H9 (cell line): ENCODE data around the gene GSN. TPM values are rescaled to one million over a fixed set of nuclear protein-coding genes. Genes with fewer than 3 reads are reported as not detected.

ENCODE experiments used
- DNase-seq: peaks from one replicate; pipeline ENCODE4 v3.0.0-alpha.2; 2017
- H2AFZ ChIP-seq: one replicate; pipeline ENCODE4 v1.6.1; 2013; ENCODE audit warnings: mild to moderate bottlenecking, low read length, control low read depth, moderate library complexity
- H2AK5ac ChIP-seq: 2 replicates; pipeline ENCODE4 v1.6.1; 2013; ENCODE audit warnings: low read length, control low read depth, mixed read lengths; ENCODE audit not compliant: insufficient read length
- H2BK120ac ChIP-seq: one replicate; pipeline ENCODE4 v1.6.1; 2013; ENCODE audit warnings: low read depth, mild to moderate bottlenecking, low read length, control low read depth, inconsistent platforms; ENCODE audit not compliant: poor library complexity, severe bottlenecking
- H2BK12ac ChIP-seq: 2 replicates; pipeline ENCODE4 v1.6.1; 2013; ENCODE audit warnings: low read length, control low read depth, mixed read lengths, low read depth; ENCODE audit not compliant: insufficient read length
- H2BK15ac ChIP-seq: 2 replicates; pipeline ENCODE4 v1.6.1; 2013; ENCODE audit warnings: low read depth, low read length, control low read depth
- H2BK20ac ChIP-seq: one replicate; pipeline ENCODE4 v1.6.1; 2013; ENCODE audit warnings: low read depth, mild to moderate bottlenecking, low read length, control low read depth, inconsistent platforms; ENCODE audit not compliant: poor library complexity, severe bottlenecking
- H2BK5ac ChIP-seq: 2 replicates; pipeline ENCODE4 v1.6.1; 2013; ENCODE audit warnings: low read length, control low read depth, mixed read lengths; ENCODE audit not compliant: insufficient read length
- H3K14ac ChIP-seq: 2 replicates; pipeline ENCODE4 v1.6.1; 2013; ENCODE audit warnings: low read length, control low read depth; ENCODE audit not compliant: insufficient read depth
- H3K18ac ChIP-seq: 2 replicates; pipeline ENCODE4 v1.6.1; 2013; ENCODE audit warnings: low read depth, mild to moderate bottlenecking, mixed read lengths, low read length, control low read depth; ENCODE audit not compliant: insufficient read length
- H3K23ac ChIP-seq: 2 replicates; pipeline ENCODE4 v1.6.1; 2013; ENCODE audit warnings: low read length, control low read depth, mixed read lengths, low read depth; ENCODE audit not compliant: insufficient read length
- H3K23me2 ChIP-seq: 2 replicates; pipeline ENCODE4 v1.6.1; 2013; ENCODE audit warnings: low read depth, mild to moderate bottlenecking, mixed read lengths, low read length, control low read depth; ENCODE audit not compliant: insufficient read length, poor library complexity, severe bottlenecking
- H3K27ac ChIP-seq: 2 replicates; pipeline ENCODE4 v1.5.1; 2013; ENCODE audit warnings: low read length, control low read depth, mixed read lengths, low read depth; ENCODE audit not compliant: insufficient read length
- H3K27me3 ChIP-seq: 2 replicates; pipeline ENCODE4 v1.6.1; 2013; ENCODE audit warnings: low read length, control low read depth, inconsistent platforms; ENCODE audit not compliant: insufficient read depth
- H3K4ac ChIP-seq: 2 replicates; pipeline ENCODE4 v1.6.1; 2013; ENCODE audit warnings: low read depth, mild to moderate bottlenecking, control low read depth, inconsistent platforms, low read length, moderate library complexity
- H3K4me1 ChIP-seq: 2 replicates; pipeline ENCODE4 v1.6.1; 2013; ENCODE audit warnings: low read length, control low read depth, inconsistent platforms; ENCODE audit not compliant: insufficient read depth
- H3K4me2 ChIP-seq: 2 replicates; pipeline ENCODE4 v1.6.1; 2013; ENCODE audit warnings: low read length, control low read depth, mixed read lengths; ENCODE audit not compliant: insufficient read length, insufficient read depth
- H3K56ac ChIP-seq: 2 replicates; pipeline ENCODE4 v1.6.1; 2013; ENCODE audit warnings: low read depth, mild to moderate bottlenecking, mixed read lengths, low read length, control low read depth; ENCODE audit not compliant: insufficient read length
- H3K79me1 ChIP-seq: 2 replicates; pipeline ENCODE4 v1.6.1; 2013; ENCODE audit warnings: low read depth, mild to moderate bottlenecking, moderate library complexity, low read length, control low read depth, inconsistent platforms; ENCODE audit not compliant: insufficient read depth, poor library complexity, severe bottlenecking
- H3K79me2 ChIP-seq: 2 replicates; pipeline ENCODE4 v1.6.1; 2013; ENCODE audit warnings: low read length, control low read depth, inconsistent platforms; ENCODE audit not compliant: insufficient read depth
- H3K9ac ChIP-seq: 2 replicates; pipeline ENCODE4 v1.6.1; 2013; ENCODE audit warnings: low read length, control low read depth, mixed read lengths; ENCODE audit not compliant: insufficient read length; ENCODE audit errors: extremely low read depth
- H3K9me3 ChIP-seq: one replicate; pipeline ENCODE4 v1.6.1; 2013; ENCODE audit warnings: low read depth, low read length, inconsistent platforms; ENCODE audit not compliant: control insufficient read depth
- H3T11ph ChIP-seq: one replicate; pipeline ENCODE4 v1.6.1; 2013; ENCODE audit warnings: mild to moderate bottlenecking, low read length, control low read depth, inconsistent platforms
- H4K20me1 ChIP-seq: one replicate; pipeline ENCODE4 v1.6.1; 2013; ENCODE audit not compliant: control insufficient read depth, insufficient read length, insufficient read depth
- H4K5ac ChIP-seq: 2 replicates; pipeline ENCODE4 v1.6.1; 2013; ENCODE audit warnings: low read depth, mild to moderate bottlenecking, mixed read lengths, low read length, control low read depth; ENCODE audit not compliant: insufficient read length
- H4K8ac ChIP-seq: replicated peaks from 2 replicates; pipeline ENCODE4 v1.6.1; 2013; ENCODE audit warnings: low read length, control low read depth, mixed read lengths, low read depth; ENCODE audit not compliant: insufficient read length
- H4K91ac ChIP-seq: 2 replicates; pipeline ENCODE4 v1.6.1; 2013; ENCODE audit warnings: low read depth, mild to moderate bottlenecking, moderate library complexity, mixed read lengths, low read length, control low read depth; ENCODE audit not compliant: insufficient read length
- H3K27ac Mint-ChIP-seq, 3 experiments: 2 replicates in 2 of 3; 3 replicates in 1 of 3; pipeline ENCODE4 v1.8.0; 2020 to 2021; ENCODE audit warnings: mixed read lengths in 3 of 3, mild to moderate bottlenecking in 1 of 3, moderate library complexity in 1 of 3
- H3K27me3 Mint-ChIP-seq: 2 replicates; pipeline ENCODE4 v1.8.0; 2021; ENCODE audit warnings: low read depth, mild to moderate bottlenecking, moderate library complexity, mixed read lengths
- H3K36me3 Mint-ChIP-seq, 3 experiments: 2 replicates in 2 of 3; 3 replicates in 1 of 3; pipeline ENCODE4 v1.8.0; 2020 to 2021; ENCODE audit warnings: low read depth in 3 of 3, mixed read lengths in 3 of 3; ENCODE audit not compliant: insufficient read depth in 1 of 3
- H3K4me1 Mint-ChIP-seq, 2 experiments: 2 replicates each; pipeline ENCODE4 v1.8.0; 2020; ENCODE audit warnings: mixed read lengths in 2 of 2
- H3K4me3 Mint-ChIP-seq, 2 experiments: 2 replicates in 1 of 2; 3 replicates in 1 of 2; pipeline ENCODE4 v1.8.0; 2020 to 2021; ENCODE audit warnings: mild to moderate bottlenecking in 2 of 2, mixed read lengths in 2 of 2, moderate library complexity in 1 of 2
- H3K9me3 Mint-ChIP-seq, 2 experiments: 2 replicates in 1 of 2; 3 replicates in 1 of 2; pipeline ENCODE4 v1.8.0; 2020; ENCODE audit warnings: mild to moderate bottlenecking in 2 of 2, mixed read lengths in 2 of 2, moderate library complexity in 1 of 2
- CTCF ChIP-seq: fragments of 200-600 bp; sonication (generic); conservative IDR thresholded peaks from 3 replicates; pipeline ENCODE4 v1.8.0; 2021; ENCODE audit warnings: antibody characterized with exemption, mild to moderate bottlenecking
- WGBS: extraction: QIAGEN DNeasy Blood & Tissue Kit; methylation state at CpG from one replicate; pipeline ENCODE4 v1.1.7; 2013; ENCODE audit warnings: missing lambda C conversion rate, low lambda C conversion rate, mixed read lengths; ENCODE audit not compliant: insufficient read length; ENCODE audit errors: extremely low coverage; 5-methylcytosine and 5-hydroxymethylcytosine counted together
- total RNA-seq: library from RNA; stranded (reverse); gene quantifications from 2 replicates; pipeline ENCODE4 v1.2.1, GENCODE V29; 2021

The GSN gene
- total RNA-seq, 1 experiment from 2014 or later: 14.9 TPM

GRCh38 chr9:121222524-121223171 is 45.3 kb upstream of the GSN start:
- H4K20me1 ChIP-seq: no peaks in the 10 kb centered on the region
- no peak overlapping the region for H4K8ac ChIP-seq
- no peak overlapping the region for H3K4me3 Mint-ChIP-seq
- peaks cover 53% of the 10 kb centered on the region for H3K27me3 Mint-ChIP-seq
- no peak overlapping the region for H3K56ac ChIP-seq
- no peak overlapping the region for H3T11ph ChIP-seq
- no peak overlapping the region for H3K14ac ChIP-seq
- no peaks in the 10 kb centered on the region for H3K23me2 ChIP-seq
- 0 out of 2 replicates have a peak, but pooled peaks cover 2% of the 10 kb centered on the region for H3K27me3 ChIP-seq
- no peak overlapping the region for H2BK5ac ChIP-seq
- no peak overlapping the region for H2BK120ac ChIP-seq
- no peak overlapping the region for H3K27ac Mint-ChIP-seq
- H3K9me3 ChIP-seq: no peaks in the 10 kb centered on the region
- no peak for DNase-seq
- H3K18ac ChIP-seq: no peak overlapping the region
- H3K23ac ChIP-seq: no peak overlapping the region
- H4K91ac ChIP-seq: no peak overlapping the region
- H3K79me2 ChIP-seq: no peaks in the 10 kb centered on the region
- no peak overlapping the region for H3K27ac ChIP-seq
- no peak overlapping the region for H2BK20ac ChIP-seq
- no peaks in the 10 kb centered on the region; a peak in 1 of 7 replicates for H3K36me3 Mint-ChIP-seq
- peaks cover 36 to 39% of the 10 kb centered on the region in 2 experiments for H3K4me1 Mint-ChIP-seq
- H3K4me1 ChIP-seq: peaks cover 11% of the 10 kb centered on the region; the same call in 1 of the 2 replicates
- no peaks in the 10 kb centered on the region for H3K79me1 ChIP-seq
- H2BK15ac ChIP-seq: no peak overlapping the region; the same call in 1 of the 2 replicates
- H2AK5ac ChIP-seq: no peak overlapping the region
- H4K5ac ChIP-seq: no peak overlapping the region
- no peak overlapping the region for H3K9ac ChIP-seq
- no peak overlapping the region for H2BK12ac ChIP-seq
- TF ChIP-seq CTCF: peak; percentile 78
- no peak overlapping the region for H3K4me2 ChIP-seq
- 100% methylated on average over 1 of the region's 12 CpGs for WGBS
- no peak overlapping the region for H2AFZ ChIP-seq
- H3K9me3 Mint-ChIP-seq: no peaks in the 10 kb centered on the region
- no peak overlapping the region for H3K4ac ChIP-seq
